GM23338 (cell line): ENCODE measurements around the gene UBE2Z. TPM values are rescaled to one million over a fixed set of nuclear protein-coding genes. Genes with fewer than 3 reads are reported as not detected.

Source experiments
- ATAC-seq: fragments of 200-7000 bp; cut with Tn5 transposase; 3 replicates; pipeline ENCODE4 v1.9.1; 2020
- DNase-seq: peaks from one replicate; pipeline ENCODE4 v3.0.0-alpha.2; 2015; ENCODE audit warnings: low spot score
- H2AFZ ChIP-seq: fragments of 200-600 bp; sonication (generic); 2 replicates; pipeline ENCODE4 v1.8.0; 2016; ENCODE audit warnings: antibody characterized with exemption, mild to moderate bottlenecking, moderate library complexity
- H3F3A ChIP-seq: fragments of 200-600 bp; sonication (generic); replicated peaks from 2 replicates; pipeline ENCODE4 v1.8.0; 2017; ENCODE audit warnings: antibody characterized with exemption, mixed run types, low read depth
- H3K27ac ChIP-seq: fragments of 200-600 bp; sonication (generic); 2 replicates; pipeline ENCODE4 v1.6.1; 2016; ENCODE audit warnings: low read depth
- H3K27me3 ChIP-seq: fragments of 200-600 bp; sonication (generic); 2 replicates; pipeline ENCODE4 v1.8.0; 2016; ENCODE audit warnings: mild to moderate bottlenecking, mixed run types, moderate library complexity; ENCODE audit not compliant: insufficient read depth
- H3K36me3 ChIP-seq: fragments of 200-600 bp; sonication (generic); 2 replicates; pipeline ENCODE4 v1.8.0; 2016; ENCODE audit warnings: mild to moderate bottlenecking; ENCODE audit not compliant: insufficient read depth
- H3K4me1 ChIP-seq: fragments of 200-600 bp; sonication (generic); 2 replicates; pipeline ENCODE4 v1.8.0; 2016; ENCODE audit warnings: mild to moderate bottlenecking, moderate library complexity; ENCODE audit not compliant: insufficient read depth
- H3K4me2 ChIP-seq: fragments of 200-600 bp; sonication (generic); 2 replicates; pipeline ENCODE4 v1.7.1; 2017; ENCODE audit warnings: mixed run types
- H3K4me3 ChIP-seq: fragments of 200-600 bp; sonication (generic); 2 replicates; pipeline ENCODE4 v1.6.1; 2016; ENCODE audit warnings: mixed run types
- H3K79me2 ChIP-seq: fragments of 200-600 bp; sonication (generic); replicated peaks from 2 replicates; pipeline ENCODE4 v1.8.0; 2017; ENCODE audit warnings: mild to moderate bottlenecking; ENCODE audit not compliant: insufficient read depth
- H3K9me2 ChIP-seq: fragments of 200-600 bp; sonication (generic); 2 replicates; pipeline ENCODE4 v1.8.0; 2017; ENCODE audit not compliant: insufficient read depth
- H4K20me1 ChIP-seq: fragments of 200-600 bp; sonication (generic); replicated peaks from 2 replicates; pipeline ENCODE4 v1.8.0; 2017; ENCODE audit warnings: mild to moderate bottlenecking; ENCODE audit not compliant: insufficient read depth
- H3K27ac Mint-ChIP-seq: 2 replicates; pipeline ENCODE4 v1.8.0; 2020; ENCODE audit warnings: inconsistent platforms, mild to moderate bottlenecking, moderate library complexity, mixed read lengths
- H3K27me3 Mint-ChIP-seq: 3 replicates; pipeline ENCODE4 v1.8.0; 2022; ENCODE audit warnings: low read depth, mild to moderate bottlenecking, moderate library complexity, mixed read lengths, inconsistent platforms; ENCODE audit not compliant: insufficient read depth, poor library complexity
- H3K36me3 Mint-ChIP-seq: 3 replicates; pipeline ENCODE4 v1.8.0; 2021; ENCODE audit warnings: low read depth, mild to moderate bottlenecking, inconsistent platforms, moderate library complexity, mixed read lengths
- H3K4me1 Mint-ChIP-seq: 3 replicates; pipeline ENCODE4 v1.8.0; 2020; ENCODE audit warnings: mild to moderate bottlenecking, inconsistent platforms, mixed read lengths
- H3K4me3 Mint-ChIP-seq: 3 replicates; pipeline ENCODE4 v1.8.0; 2021; ENCODE audit warnings: moderate library complexity, mild to moderate bottlenecking, inconsistent platforms, mixed read lengths
- H3K9me3 Mint-ChIP-seq: 3 replicates; pipeline ENCODE4 v1.8.0; 2020; ENCODE audit warnings: moderate library complexity, mild to moderate bottlenecking, inconsistent platforms, mixed read lengths
- CREB1 ChIP-seq: fragments of 250-450 bp; sonication (Bioruptor Pico); IDR thresholded peaks from 2 replicates; pipeline ENCODE4 v1.5.0; 2020; ENCODE audit warnings: low read depth, mild to moderate bottlenecking, moderate library complexity
- ETS1 ChIP-seq: IDR thresholded peaks from 2 replicates; pipeline ENCODE4 v1.6.1; 2016; ENCODE audit warnings: antibody characterized with exemption
- EZH2 ChIP-seq: fragments of 200-600 bp; sonication (generic); IDR thresholded peaks from one replicate; pipeline ENCODE4 v1.8.0; 2017; ENCODE audit warnings: antibody characterized with exemption, mild to moderate bottlenecking, low read depth; ENCODE audit not compliant: unreplicated experiment
- EZH2phosphoT487 ChIP-seq: fragments of 200-600 bp; sonication (generic); IDR thresholded peaks from one replicate; pipeline ENCODE4 v1.8.1; 2018; ENCODE audit warnings: antibody characterized with exemption; ENCODE audit not compliant: unreplicated experiment
- JUNB ChIP-seq: IDR thresholded peaks from one replicate; pipeline ENCODE4 v1.6.1; 2016; ENCODE audit warnings: antibody characterized with exemption; ENCODE audit not compliant: unreplicated experiment
- NANOG ChIP-seq: IDR thresholded peaks from 2 replicates; pipeline ENCODE4 v1.6.1; 2016; ENCODE audit warnings: antibody characterized with exemption, borderline replicate concordance
- POLR2AphosphoS5 ChIP-seq: IDR thresholded peaks from 2 replicates; pipeline ENCODE4 v1.6.1; 2016; ENCODE audit warnings: antibody characterized with exemption, low read depth
- REST ChIP-seq: IDR thresholded peaks from one replicate; pipeline ENCODE4 v1.6.1; 2018; ENCODE audit warnings: antibody characterized with exemption; ENCODE audit not compliant: unreplicated experiment
- STAT1 ChIP-seq: IDR thresholded peaks from one replicate; pipeline ENCODE4 v1.6.1; 2016; ENCODE audit warnings: antibody characterized with exemption; ENCODE audit not compliant: unreplicated experiment
- ZNF114 ChIP-seq: fragments of 250-450 bp; sonication (Bioruptor Pico); IDR thresholded peaks from 2 replicates; pipeline ENCODE4 v1.5.0; 2020; ENCODE audit warnings: mild to moderate bottlenecking, moderate library complexity
- ZNF331 ChIP-seq: fragments of 250-450 bp; sonication (Bioruptor Pico); IDR thresholded peaks from 2 replicates; pipeline ENCODE4 v1.5.0; 2020; ENCODE audit warnings: low read depth, mild to moderate bottlenecking, moderate library complexity
- polyA plus RNA-seq: library from polyadenylated mRNA; unstranded; fragments of >200 nt; fragmentation: Nextera tagmentation; extraction: Ambion mirVana; gene quantifications from 2 replicates; pipeline ENCODE4 v1.2.1, GENCODE V29; 2016
- total RNA-seq: library from RNA; depleted of rRNA; stranded (reverse); fragments of >200 nt; shearing (Covaris generic); gene quantifications from 2 replicates; pipeline ENCODE4 v1.2.3, GENCODE V29; 2014

The UBE2Z gene
- total and polyA plus RNA-seq, 2 experiments from 2014 or later: 34.1 to 78.5 TPM

GRCh38 chr17:48869821-48870318, 38.3 kb upstream of the UBE2Z start:
- no peaks in the 10 kb centered on the region for H3K36me3 Mint-ChIP-seq
- H3K4me3 ChIP-seq: no peak overlapping the region
- ATAC-seq: no peak

GRCh38 chr17:48871035-48871550, 37.1 kb upstream of the UBE2Z start:
- Histone ChIP-seq H3K9me2 (no peaks in the 10 kb centered on the region), H4K20me1 (no peaks in the 10 kb centered on the region), H3F3A (no peaks in the 10 kb centered on the region), H3K4me2 (no peak overlapping the region), H3K36me3 (no peaks in the 10 kb centered on the region), H3K4me1 (no peaks in the 10 kb centered on the region), H2AFZ (no peak overlapping the region), H3K4me3 (no peak overlapping the region), H3K79me2 (no peaks in the 10 kb centered on the region), H3K27me3 (no peaks in the 10 kb centered on the region), H3K27ac (no peak overlapping the region)
- H3K27me3 Mint-ChIP-seq: no peaks in the 10 kb centered on the region
- no peak for ATAC-seq
- DNase-seq: no peak
- H3K27ac Mint-ChIP-seq: no peak overlapping the region
- no peak overlapping the region for H3K4me3 Mint-ChIP-seq
- no peaks in the 10 kb centered on the region for H3K9me3 Mint-ChIP-seq
- H3K36me3 Mint-ChIP-seq: no peaks in the 10 kb centered on the region
- peaks cover 8% of the 10 kb centered on the region for H3K4me1 Mint-ChIP-seq
- no peak for TF ChIP-seq STAT1
- TF ChIP-seq JUNB: no peak
- TF ChIP-seq POLR2AphosphoS5: no peak
- no peak for TF ChIP-seq EZH2
- TF ChIP-seq ETS1: no peak
- no peak for TF ChIP-seq ZNF114 (CRISPR knock-in tag)
- no peak for TF ChIP-seq ZNF331 (CRISPR knock-in tag)
- no peak for TF ChIP-seq CREB1 (CRISPR knock-in tag)
- TF ChIP-seq EZH2phosphoT487: no peak
- no peak for TF ChIP-seq REST
- no peak for TF ChIP-seq NANOG

More at GRCh38 chr17:48869821-48870318, 38.3 kb upstream of the UBE2Z start:
- no peak overlapping the region for H3K4me3 Mint-ChIP-seq
- H3K27ac Mint-ChIP-seq: no peak overlapping the region
- Histone ChIP-seq H3K27ac (no peak overlapping the region), H3K4me2 (no peak overlapping the region), H4K20me1 (no peaks in the 10 kb centered on the region), H3F3A (no peaks in the 10 kb centered on the region), H3K4me1 (no peaks in the 10 kb centered on the region), H3K36me3 (no peaks in the 10 kb centered on the region), H3K79me2 (no peaks in the 10 kb centered on the region), H3K27me3 (no peaks in the 10 kb centered on the region), H2AFZ (no peak overlapping the region), H3K9me2 (no peaks in the 10 kb centered on the region)
- H3K9me3 Mint-ChIP-seq: no peaks in the 10 kb centered on the region
- TF ChIP-seq ZNF114 (CRISPR knock-in tag) (no peak), CREB1 (CRISPR knock-in tag) (no peak), POLR2AphosphoS5 (no peak), EZH2 (no peak), REST (no peak), STAT1 (no peak)
- H3K27me3 Mint-ChIP-seq: no peaks in the 10 kb centered on the region
- no peak for DNase-seq
- H3K4me1 Mint-ChIP-seq: peaks cover 8% of the 10 kb centered on the region
